IPS-20b (cell line): Measurements from ENCODE around the gene ZNF460.
A peak's percentile ranks its signal among the peaks of the same experiment; 100 is the strongest.

Experiments used
- H3K27ac ChIP-seq: one replicate; pipeline ENCODE4 v1.5.1; 2013; ENCODE audit warnings: low read length
- H3K27me3 ChIP-seq: 2 replicates; pipeline ENCODE4 v1.6.1; 2013; ENCODE audit warnings: mild to moderate bottlenecking, low read length, inconsistent platforms; ENCODE audit not compliant: insufficient read depth
- H3K36me3 ChIP-seq: 2 replicates; pipeline ENCODE4 v1.6.1; 2013; ENCODE audit warnings: low read depth, mild to moderate bottlenecking, inconsistent platforms, low read length, moderate library complexity; ENCODE audit not compliant: insufficient read depth
- H3K4me1 ChIP-seq: 2 replicates; pipeline ENCODE4 v1.6.1; 2013; ENCODE audit warnings: mild to moderate bottlenecking, control low read depth, inconsistent platforms, low read length, moderate library complexity; ENCODE audit not compliant: insufficient read depth
- H3K4me3 ChIP-seq: 2 replicates; pipeline ENCODE4 v1.5.1; 2013; ENCODE audit warnings: mild to moderate bottlenecking, low read length, inconsistent platforms
- H3K9ac ChIP-seq: 2 replicates; pipeline ENCODE4 v1.6.1; 2013; ENCODE audit warnings: low read depth, mild to moderate bottlenecking, inconsistent platforms, low read length, moderate library complexity
- H3K9me3 ChIP-seq: 2 replicates; pipeline ENCODE4 v1.6.1; 2013; ENCODE audit warnings: mild to moderate bottlenecking, low read depth, low read length, inconsistent platforms; ENCODE audit not compliant: insufficient read depth

The ZNF460 gene

GRCh38 chr19:57319869-57320179 is 39.5 kb downstream of the ZNF460 start:
- peak overlapping the region; percentile 67; the same call in 1 of the 2 replicates for H3K9ac ChIP-seq
- peaks cover 26% of the 10 kb centered on the region for H3K27me3 ChIP-seq
- H3K9me3 ChIP-seq, result no peaks in the 10 kb centered on the region
- peaks cover 15% of the 10 kb centered on the region for H3K36me3 ChIP-seq
- 0 out of 2 replicates have a peak, but pooled peaks cover 6% of the 10 kb centered on the region for H3K4me1 ChIP-seq
- no peak overlapping the region for H3K27ac ChIP-seq
- peak overlapping the region; percentile 95 for H3K4me3 ChIP-seq

GRCh38 chr19:57320180-57321084 is 40.1 kb downstream of the ZNF460 start, which contains the start of gene ZNF543:
ZNF543 (plus strand) TSS chr19:57320472; CDS start chr19:57320854, 382 bp downstream.
- peaks cover 20% of the 10 kb centered on the region for H3K27me3 ChIP-seq
- H3K9ac ChIP-seq, result peak within 1 kb of the TSS; percentile 92
- H3K9me3 ChIP-seq, result no peaks in the 10 kb centered on the region
- peaks cover 21% of the 10 kb centered on the region for H3K36me3 ChIP-seq
- H3K4me1 ChIP-seq, result 0 out of 2 replicates have a peak, but pooled peaks cover 6% of the 10 kb centered on the region
- H3K27ac ChIP-seq, result no peak within 1 kb of the TSS
- H3K4me3 ChIP-seq, result peak within 1 kb of the TSS; percentile 95

- Histone ChIP-seq H3K4me3 (peak overlapping the region; percentile 95), H3K27me3 (peaks cover 13% of the 10 kb centered on the region), H3K4me1 (0 out of 2 replicates have a peak, but pooled peaks cover 6% of the 10 kb centered on the region), H3K27ac (no peak overlapping the region), H3K9me3 (no peaks in the 10 kb centered on the region), H3K9ac (peak overlapping the region; percentile 92), H3K36me3 (peaks cover 27% of the 10 kb centered on the region)
Measured at GRCh38 chr19:57321116-57321515, 40.8 kb downstream of the ZNF460 start.

- Histone ChIP-seq H3K4me1 (0 out of 2 replicates have a peak, but pooled peaks cover 6% of the 10 kb centered on the region), H3K9ac (peak overlapping the region; percentile 92), H3K36me3 (peaks cover 34% of the 10 kb centered on the region), H3K27ac (no peak overlapping the region), H3K9me3 (no peaks in the 10 kb centered on the region), H3K27me3 (peaks cover 7% of the 10 kb centered on the region; the same call in 1 of the 2 replicates), H3K4me3 (peak overlapping the region; percentile 95)
Measured at GRCh38 chr19:57321751-57322150, 41.5 kb downstream of the ZNF460 start.

GRCh38 chr19:57324992-57325391 is 44.7 kb downstream of the ZNF460 start:
- Histone ChIP-seq H3K9ac (no peak overlapping the region), H3K27ac (no peak overlapping the region), H3K9me3 (no peaks in the 10 kb centered on the region), H3K27me3 (no peaks in the 10 kb centered on the region), H3K36me3 (peaks cover 63% of the 10 kb centered on the region), H3K4me3 (no peak overlapping the region), H3K4me1 (0 out of 2 replicates have a peak, but pooled peaks cover 6% of the 10 kb centered on the region)

GRCh38 chr19:57327993-57328392 is 47.7 kb downstream of the ZNF460 start:
- H3K4me3 ChIP-seq, result no peak overlapping the region
- H3K4me1 ChIP-seq, result no peaks in the 10 kb centered on the region
- H3K9me3 ChIP-seq, result no peaks in the 10 kb centered on the region
- H3K9ac ChIP-seq, result no peak overlapping the region
- H3K27me3 ChIP-seq, result no peaks in the 10 kb centered on the region
- no peak overlapping the region for H3K27ac ChIP-seq
- peaks cover 69% of the 10 kb centered on the region for H3K36me3 ChIP-seq

GRCh38 chr19:57334191-57334590 is 53.9 kb downstream of the ZNF460 start:
- H3K9ac ChIP-seq, result no peak overlapping the region
- H3K27me3 ChIP-seq, result no peaks in the 10 kb centered on the region
- H3K9me3 ChIP-seq, result no peaks in the 10 kb centered on the region
- no peaks in the 10 kb centered on the region for H3K4me1 ChIP-seq
- no peak overlapping the region for H3K4me3 ChIP-seq
- H3K36me3 ChIP-seq, result peaks cover 11% of the 10 kb centered on the region; the same call in 1 of the 2 replicates
- H3K27ac ChIP-seq, result no peak overlapping the region

GRCh38 chr19:57338877-57339276 is 58.6 kb downstream of the ZNF460 start:
- no peaks in the 10 kb centered on the region for H3K36me3 ChIP-seq
- H3K9me3 ChIP-seq, result no peaks in the 10 kb centered on the region
- H3K9ac ChIP-seq, result no peak overlapping the region
- H3K27me3 ChIP-seq, result peaks cover 5% of the 10 kb centered on the region; the same call in 1 of the 2 replicates
- no peaks in the 10 kb centered on the region for H3K4me1 ChIP-seq
- H3K27ac ChIP-seq, result no peak overlapping the region
- H3K4me3 ChIP-seq, result no peak overlapping the region

- no peak overlapping the region for H3K4me3 ChIP-seq
- H3K9me3 ChIP-seq, result no peaks in the 10 kb centered on the region
- no peak overlapping the region for H3K9ac ChIP-seq
- H3K4me1 ChIP-seq, result no peaks in the 10 kb centered on the region
- no peak overlapping the region for H3K27ac ChIP-seq
- H3K36me3 ChIP-seq, result no peaks in the 10 kb centered on the region
- peaks cover 20% of the 10 kb centered on the region; the same call in 1 of the 2 replicates for H3K27me3 ChIP-seq
Measured at GRCh38 chr19:57342582-57342981, 62.3 kb downstream of the ZNF460 start.
